Lower leg skin (tissue), 3 donors: ENCODE data around the gene IFTAP.

Source experiments
- POLR2A ChIP-seq, 2 donors: fragments of 450-650 bp; IDR thresholded peaks; one replicate each; pipeline ENCODE4 v1.6.1; 2016 to 2017; ENCODE audit warnings: antibody characterized with exemption in 2 of 2, mild to moderate bottlenecking in 1 of 2, moderate library complexity in 1 of 2
- TF ChIP-seq, protein P1 (sequence below), 3 donors: fragments of 450-650 bp; IDR thresholded peaks; one replicate each; pipeline ENCODE4 v1.5.1; 2016; ENCODE audit warnings: antibody characterized with exemption in 3 of 3, mild to moderate bottlenecking in 3 of 3, moderate library complexity in 2 of 3

DNA sequence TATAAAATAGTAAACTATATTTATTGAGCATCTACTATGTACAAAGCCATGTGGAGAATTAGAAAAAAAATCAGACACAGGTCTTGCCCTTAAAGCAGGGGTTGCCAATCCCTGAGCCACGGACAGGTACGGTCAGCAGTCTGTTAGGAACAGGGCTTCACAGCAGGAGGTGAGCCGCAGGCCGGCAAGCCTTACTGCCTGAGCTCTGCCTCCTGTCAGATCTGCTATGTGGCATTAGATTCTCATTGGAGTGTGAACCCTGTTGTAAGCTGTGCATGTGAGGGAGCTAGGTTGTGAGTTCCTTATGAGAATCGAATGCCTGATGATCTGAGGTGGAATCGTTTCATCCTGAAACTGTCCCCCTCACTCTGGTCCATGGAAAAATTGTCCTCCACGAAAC, 5.9 kb downstream of the IFTAP start:
- TF ChIP-seq, protein P1, sequence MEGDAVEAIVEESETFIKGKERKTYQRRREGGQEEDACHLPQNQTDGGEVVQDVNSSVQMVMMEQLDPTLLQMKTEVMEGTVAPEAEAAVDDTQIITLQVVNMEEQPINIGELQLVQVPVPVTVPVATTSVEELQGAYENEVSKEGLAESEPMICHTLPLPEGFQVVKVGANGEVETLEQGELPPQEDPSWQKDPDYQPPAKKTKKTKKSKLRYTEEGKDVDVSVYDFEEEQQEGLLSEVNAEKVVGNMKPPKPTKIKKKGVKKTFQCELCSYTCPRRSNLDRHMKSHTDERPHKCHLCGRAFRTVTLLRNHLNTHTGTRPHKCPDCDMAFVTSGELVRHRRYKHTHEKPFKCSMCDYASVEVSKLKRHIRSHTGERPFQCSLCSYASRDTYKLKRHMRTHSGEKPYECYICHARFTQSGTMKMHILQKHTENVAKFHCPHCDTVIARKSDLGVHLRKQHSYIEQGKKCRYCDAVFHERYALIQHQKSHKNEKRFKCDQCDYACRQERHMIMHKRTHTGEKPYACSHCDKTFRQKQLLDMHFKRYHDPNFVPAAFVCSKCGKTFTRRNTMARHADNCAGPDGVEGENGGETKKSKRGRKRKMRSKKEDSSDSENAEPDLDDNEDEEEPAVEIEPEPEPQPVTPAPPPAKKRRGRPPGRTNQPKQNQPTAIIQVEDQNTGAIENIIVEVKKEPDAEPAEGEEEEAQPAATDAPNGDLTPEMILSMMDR (IDR thresholded peaks at IDR 0.05): no peak
- TF ChIP-seq POLR2A (IDR thresholded peaks at IDR 0.05): no peak
